NCI-H446 treated with DMSO at 0.1 percent for 48 hours (cell line): Measurements from ENCODE around the gene PIP5K1C.
"Not testable (repeated sequence)": the region's sequence is repeated elsewhere in the genome, so short reads cannot be mapped to it uniquely, and the experiment has no call there.

Experiments
- DNase-seq: peaks from one replicate; lab custom pipeline; 2025; lab: John Stamatoyannopoulos, UW

The PIP5K1C gene

GRCh38 chr19:3661284-3662238 lies 38.7 kb downstream of the PIP5K1C start:
- DNase-seq, result no peak

DNA sequence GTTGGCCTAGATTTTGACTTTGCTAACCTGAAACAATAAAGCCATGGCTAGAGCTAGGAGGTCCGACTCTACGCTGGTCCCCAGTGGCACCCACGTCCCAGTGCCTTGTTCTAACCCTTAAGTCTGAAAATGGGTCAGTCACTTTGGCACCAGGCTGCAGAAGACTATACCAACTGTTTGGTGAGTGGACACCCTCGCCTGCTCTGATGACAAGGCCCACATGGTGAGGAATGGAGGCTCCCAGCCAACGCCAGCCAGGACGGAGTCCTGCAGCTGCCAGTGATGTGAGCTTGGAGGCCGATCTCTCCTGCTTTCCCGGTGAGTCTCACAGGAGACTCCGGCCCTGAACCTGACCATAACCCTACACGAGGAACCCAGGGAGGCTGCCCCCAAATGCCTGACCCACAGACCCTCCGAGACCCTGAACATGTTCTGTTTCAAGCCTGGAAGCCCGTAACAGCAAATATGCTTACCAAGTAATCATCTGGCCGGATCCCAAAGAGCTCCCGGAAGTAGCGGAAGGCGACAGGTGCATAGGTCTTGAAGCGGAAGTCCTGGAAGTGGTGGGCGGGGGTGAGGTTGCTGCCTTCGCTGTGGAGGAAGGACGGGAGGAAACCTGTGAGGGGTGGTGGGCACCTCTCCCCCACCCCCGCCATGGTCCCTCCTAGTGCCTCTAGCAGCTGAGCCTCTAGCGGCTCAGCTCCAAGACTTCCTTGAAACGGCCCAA lies 39.6 kb downstream of the PIP5K1C start:
- no peak for DNase-seq

DNA sequence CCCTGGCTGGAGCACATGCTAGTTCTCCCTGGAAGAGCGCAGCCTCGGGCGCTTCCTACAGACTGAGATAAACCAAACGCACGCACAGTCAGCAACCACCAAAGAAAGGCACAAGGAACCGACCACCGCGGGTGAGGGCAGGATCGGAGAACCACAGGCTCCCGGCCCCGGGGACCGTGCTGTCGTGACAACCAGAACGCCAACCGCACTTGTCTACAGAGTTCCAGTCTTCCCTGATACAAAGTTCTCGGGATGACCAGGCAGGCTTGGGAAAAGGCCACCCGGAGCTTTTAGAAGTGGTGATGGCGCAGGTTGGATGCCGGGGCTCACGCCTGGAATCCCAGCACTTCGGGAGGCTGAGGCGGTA lies 40.5 kb downstream of the PIP5K1C start:
- DNase-seq, result no peak

- DNase-seq, result no peak
Observed at GRCh38 chr19:3658870-3659745, 41.2 kb downstream of the PIP5K1C start.

GRCh38 chr19:3658004-3658869 lies 42.0 kb downstream of the PIP5K1C start:
- DNase-seq, result no peak

GRCh38 chr19:3657395-3657769 lies 42.9 kb downstream of the PIP5K1C start:
- no peak for DNase-seq

DNA sequence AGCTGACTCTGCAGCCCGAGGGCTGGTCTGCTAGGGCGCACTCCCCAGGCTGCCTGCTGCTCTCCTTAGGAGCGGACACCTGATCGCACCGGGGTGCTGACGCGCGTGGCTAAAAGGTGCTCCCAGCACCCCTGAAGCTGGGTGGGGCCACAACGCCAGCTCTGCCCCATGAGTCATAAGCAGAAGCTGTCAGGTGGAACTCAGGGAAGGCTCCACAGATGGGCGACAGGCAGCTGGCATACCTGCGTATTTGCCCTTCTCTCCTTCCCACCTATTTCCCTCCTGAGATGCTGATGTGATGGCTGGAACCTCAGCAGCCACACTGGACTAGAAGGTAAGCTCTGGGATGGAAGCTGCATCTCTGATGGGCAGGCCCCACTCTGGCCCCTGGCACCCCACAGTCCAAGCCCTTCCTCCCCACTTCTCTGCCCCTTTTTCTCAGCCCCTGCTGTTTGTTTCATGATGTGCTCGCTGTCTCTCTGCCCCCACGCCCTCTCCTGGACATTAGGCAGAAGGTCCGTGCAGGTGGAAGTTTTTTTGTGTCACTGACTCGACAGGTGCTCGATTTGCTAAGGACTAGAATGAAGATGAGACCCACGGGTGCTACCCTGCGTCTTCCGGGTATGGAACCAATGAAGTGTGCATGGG lies 43.4 kb downstream of the PIP5K1C start:
- no peak for DNase-seq

DNA sequence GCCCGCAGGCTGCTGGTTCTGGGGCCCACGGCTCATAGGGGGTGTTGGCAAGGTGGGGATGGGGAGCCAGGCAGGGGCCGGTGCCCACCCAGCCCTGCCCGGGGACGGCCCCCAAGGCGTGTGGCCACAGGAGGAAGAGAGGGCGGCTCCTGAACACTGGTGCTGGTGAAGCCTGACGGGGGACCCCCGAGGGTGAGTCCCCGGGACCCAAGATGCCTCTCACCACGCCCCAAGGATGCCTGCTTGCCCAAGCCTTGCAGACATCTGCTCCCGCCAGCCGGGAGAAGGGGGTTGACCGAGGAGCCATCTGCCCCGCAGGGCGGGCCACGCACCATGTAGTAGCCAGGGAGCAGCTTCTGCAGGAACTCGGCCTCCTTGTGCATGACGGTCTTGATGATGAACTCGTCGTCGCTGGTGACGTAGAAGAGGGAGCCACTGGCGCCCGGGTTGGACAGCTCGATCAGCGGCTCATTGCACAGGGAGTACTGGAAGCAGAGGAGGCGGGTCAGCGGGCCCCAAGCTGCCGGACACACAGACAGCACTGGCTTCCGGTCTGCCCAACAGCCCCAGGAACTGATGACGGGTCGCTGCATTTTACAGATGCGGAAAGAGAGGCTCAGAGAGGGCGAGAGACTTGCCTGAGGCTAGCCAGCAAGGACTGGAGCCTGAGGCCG lies 44.1 kb downstream of the PIP5K1C start:
- DNase-seq, result no peak

DNA sequence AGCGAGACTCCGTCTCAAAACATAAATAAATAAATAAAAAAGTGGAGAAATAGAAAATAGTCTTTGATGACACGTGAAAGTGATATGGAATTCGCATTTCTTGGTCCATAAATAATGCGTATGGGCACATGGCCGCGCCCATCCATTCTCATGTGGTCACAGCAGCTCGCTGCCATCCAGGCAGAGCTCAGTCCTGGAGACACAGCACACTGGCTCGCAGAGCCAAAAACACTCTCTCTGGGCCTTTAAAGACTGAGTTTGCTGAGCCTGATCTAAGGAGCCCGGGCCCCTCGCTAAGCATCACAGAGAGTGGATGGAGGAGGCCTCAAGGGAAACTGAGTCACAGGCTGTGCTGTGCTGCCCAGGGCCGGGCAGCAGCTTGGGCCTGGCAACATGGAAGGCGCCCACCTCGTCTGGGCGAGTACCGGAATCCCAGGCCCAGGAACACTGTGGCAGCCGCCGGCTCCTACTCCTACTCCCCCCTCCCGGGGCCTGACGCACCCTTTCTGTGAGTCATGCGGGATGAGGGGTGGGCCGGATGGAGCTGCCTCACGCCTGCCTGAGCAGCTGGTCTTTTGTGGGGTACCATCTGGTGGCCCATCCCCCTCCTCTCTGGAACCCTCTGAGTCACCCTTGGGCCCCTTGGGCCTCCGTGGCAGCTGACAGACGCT lies 44.7 kb downstream of the PIP5K1C start:
- peak; percentile 76 for DNase-seq

GRCh38 chr19:3653865-3654513 lies 46.3 kb downstream of the PIP5K1C start:
- no peak for DNase-seq

- DNase-seq, result no peak
Observed at GRCh38 chr19:3653081-3653795, 47.0 kb downstream of the PIP5K1C start.

GRCh38 chr19:3652422-3652821 lies 47.8 kb downstream of the PIP5K1C start:
- no peak for DNase-seq

- DNase-seq, result no peak
Observed at GRCh38 chr19:3651684-3652083, 48.6 kb downstream of the PIP5K1C start.

- no peak for DNase-seq
Observed at GRCh38 chr19:3649888-3650287, 50.4 kb downstream of the PIP5K1C start.

DNA sequence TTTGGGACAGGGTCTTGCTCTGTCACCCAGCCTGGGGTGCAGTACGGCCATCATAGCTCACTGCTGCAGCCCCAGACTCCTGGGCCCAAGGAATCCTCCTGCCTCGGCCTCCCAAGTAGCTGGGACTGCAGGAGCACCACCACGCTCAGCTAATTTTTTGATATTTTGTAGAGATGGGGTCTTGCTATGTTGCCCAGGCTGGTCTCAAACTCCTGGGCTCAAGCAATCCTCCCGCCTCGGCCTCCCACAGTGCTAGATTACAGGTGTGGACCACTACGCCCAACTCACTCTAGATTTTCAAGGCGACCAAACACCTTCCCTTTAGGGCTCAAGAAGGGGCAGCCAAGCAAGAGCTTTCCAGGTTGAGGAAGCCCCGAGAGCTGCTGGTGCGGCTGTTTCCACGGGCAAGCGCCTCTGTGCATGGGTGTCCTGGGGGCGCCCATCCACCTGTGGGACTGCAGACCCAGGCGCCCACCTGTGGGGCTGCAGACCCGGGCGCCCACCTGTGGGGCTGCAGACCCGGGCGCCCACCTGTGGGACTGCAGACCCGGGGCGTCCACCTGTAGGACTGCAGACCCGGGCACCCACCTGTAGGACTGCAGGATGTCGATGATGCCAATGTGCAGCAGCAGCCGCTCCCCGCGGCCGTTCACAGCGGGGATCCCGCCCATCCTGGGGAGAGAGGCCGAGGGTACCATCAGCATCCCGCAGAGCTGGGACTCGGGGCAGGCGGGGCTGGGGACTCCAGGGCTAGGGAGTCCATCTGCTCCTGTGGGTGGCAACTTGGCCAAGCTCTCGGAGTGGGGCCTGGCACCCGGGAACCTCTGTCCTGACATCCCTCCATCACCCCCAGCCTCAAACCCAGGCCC lies 52.0 kb downstream of the PIP5K1C start:
- no peak for DNase-seq

DNA sequence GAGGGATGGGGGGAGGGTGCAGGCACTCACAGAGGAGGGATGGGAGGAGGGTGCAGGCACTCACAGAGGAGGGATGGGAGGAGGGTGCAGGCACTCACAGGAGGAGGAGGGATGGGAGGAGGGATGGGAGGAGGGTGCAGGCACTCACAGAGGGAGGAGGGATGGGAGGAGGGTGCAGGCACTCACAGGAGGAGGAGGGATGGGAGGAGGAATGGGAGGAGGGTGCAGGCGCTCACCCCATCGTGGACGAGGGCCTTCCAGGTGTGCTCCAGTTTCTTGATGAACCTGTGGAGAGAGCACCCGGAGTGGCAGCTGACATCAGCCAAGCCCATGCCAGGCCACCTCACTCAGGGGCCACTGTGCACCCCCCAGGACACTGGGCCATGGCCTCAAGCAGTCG lies 53.2 kb downstream of the PIP5K1C start:
- not testable (repeated sequence) for DNase-seq

DNA sequence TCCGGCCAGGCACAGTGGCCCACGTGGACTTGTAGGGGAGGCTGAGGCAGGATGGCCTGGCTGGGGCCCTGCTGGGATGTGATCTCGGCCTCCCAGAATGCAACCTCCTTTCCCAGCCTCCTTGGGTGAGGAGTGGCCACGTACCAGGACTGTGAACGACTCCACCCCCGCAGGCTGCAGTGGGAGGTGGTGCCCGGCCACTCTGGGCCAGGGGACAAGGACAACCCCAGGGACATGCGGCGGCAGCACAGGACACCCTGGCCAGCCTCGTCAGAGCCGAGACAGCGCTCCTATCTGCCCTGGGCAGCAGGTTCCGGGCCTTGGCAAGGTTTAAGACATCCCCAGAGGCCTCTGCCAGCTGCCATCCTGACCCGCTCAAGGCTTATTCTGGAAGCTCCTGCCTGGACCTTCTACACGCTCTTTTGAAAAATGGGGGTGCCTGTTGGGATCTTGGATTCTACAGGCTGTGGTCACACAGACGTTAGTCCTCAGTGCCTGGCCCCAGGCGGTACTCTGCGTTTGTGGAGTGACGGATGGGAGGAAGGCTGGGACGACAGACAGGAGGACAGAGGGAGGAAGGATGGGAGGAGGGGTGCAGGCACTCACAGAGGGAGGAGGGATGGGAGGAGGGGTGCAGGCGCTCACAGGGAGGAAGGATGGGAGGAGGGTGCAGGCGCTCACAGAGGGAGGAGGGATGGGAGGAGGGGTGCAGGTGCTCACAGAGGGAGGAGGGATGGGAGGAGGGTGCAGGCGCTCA lies 53.8 kb downstream of the PIP5K1C start:
- DNase-seq, result no peak
